Esophagus muscularis mucosa (tissue), 4 donors: ENCODE measurements around the gene BET1. TPM values are rescaled to one million over a fixed set of nuclear protein-coding genes. Genes with fewer than 3 reads are reported as not detected.

Source experiments
- DNase-seq: peaks from one replicate; pipeline ENCODE4 v3.0.0-alpha.2; 2017; ENCODE audit errors: extremely low spot score
- H3K27ac ChIP-seq, 4 donors: fragments of 200-600 bp; sonication (generic); replicated peaks in 1 of 4; 1 replicate in 3 of 4; 2 replicates in 1 of 4; pipeline ENCODE4 v1.5.1; 2016 to 2019; ENCODE audit warnings: mild to moderate bottlenecking in 1 of 4
- H3K27me3 ChIP-seq, 4 donors: fragments of 200-600 bp; sonication (generic); one replicate each; pipeline versions ENCODE4 v1.5.1 to v1.6.0; 2016 to 2019
- H3K36me3 ChIP-seq, 4 donors: fragments of 200-600 bp; sonication (generic); one replicate each; pipeline ENCODE4 v1.5.1; 2016 to 2019
- H3K4me1 ChIP-seq, 4 donors: fragments of 200-600 bp; sonication (generic); one replicate each; pipeline ENCODE4 v1.5.1; 2016 to 2019
- H3K4me3 ChIP-seq, 4 donors: fragments of 200-600 bp; sonication (generic); 1 replicate in 2 of 4; 2 replicates in 2 of 4; pipeline ENCODE4 v1.5.1; 2016 to 2019; ENCODE audit warnings: mild to moderate bottlenecking in 4 of 4, moderate library complexity in 1 of 4
- H3K9me3 ChIP-seq, 4 donors: fragments of 200-600 bp; sonication (generic); 1 replicate in 3 of 4; 2 replicates in 1 of 4; pipeline ENCODE4 v1.5.1; 2016 to 2019
- EP300 ChIP-seq: sonication (generic); formaldehyde crosslinking; IDR thresholded peaks from one replicate; pipeline ENCODE4 v1.6.1; 2017; ENCODE audit warnings: antibody characterized with exemption
- POLR2A ChIP-seq: fragments of 450-650 bp; IDR thresholded peaks from one replicate; pipeline ENCODE4 v1.6.1; 2017; ENCODE audit warnings: antibody characterized with exemption, moderate library complexity, mild to moderate bottlenecking, low read depth
- POLR2AphosphoS5 ChIP-seq, 2 donors: sonication (generic); formaldehyde crosslinking; IDR thresholded peaks; one replicate each; pipeline ENCODE4 v1.6.1; 2017; ENCODE audit warnings: antibody characterized with exemption in 2 of 2
- WGBS: methylation state at CpG from one replicate; pipeline ENCODE4 v1.1.5; 2018; 5-methylcytosine and 5-hydroxymethylcytosine counted together
- intact Hi-C: fragments of 100-400 bp; cut with DNase I; formaldehyde crosslinking; loops from one replicate; pipeline ENCODE4 v1.15.1; 2023
- total RNA-seq, 4 donors: library from RNA; depleted of rRNA; stranded (reverse); fragments of >200 nt; gene quantifications; one replicate each; pipeline versions ENCODE4 v1.1.0 to v1.2.1, GENCODE V29; 2016
- TF ChIP-seq, protein P1 (sequence below), 3 experiments: fragments of 200-600 bp in 2 of 3; fragments of 450-650 bp in 1 of 3; sonication (generic) in 2 of 3; IDR thresholded peaks; one replicate each; pipeline ENCODE4 v1.5.1; 2017 to 2019; ENCODE audit warnings: antibody characterized with exemption in 3 of 3, mild to moderate bottlenecking in 2 of 3, moderate library complexity in 1 of 3

The BET1 gene
- total RNA-seq, 4 donors from 2014 or later, result 10.5 to 15.8 (median 12.6) TPM

DNA sequence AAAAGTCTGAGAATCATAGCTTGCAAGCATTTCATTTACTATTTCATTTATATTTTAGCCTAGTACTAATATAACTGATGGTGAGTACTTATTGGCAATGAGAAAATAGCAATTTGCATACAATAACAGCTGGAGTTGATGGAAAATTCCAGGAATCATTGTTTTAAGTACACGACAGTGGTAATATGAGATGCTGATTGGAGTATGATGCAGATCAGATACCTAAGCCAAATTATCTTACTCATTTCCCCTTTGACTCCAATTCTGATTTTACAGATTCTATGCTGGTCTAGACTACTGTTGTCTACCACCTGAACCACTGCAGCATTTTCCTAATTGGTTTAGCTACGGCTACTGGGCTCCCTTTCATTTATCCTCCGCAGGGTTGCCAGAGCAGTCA lies 45.9 kb downstream of the BET1 start:
- TF ChIP-seq POLR2A, result no peak
- TF ChIP-seq EP300, result no peak
- no peak for TF ChIP-seq POLR2AphosphoS5 (IDR thresholded peaks at IDR 0.05)
- TF ChIP-seq, protein P1, sequence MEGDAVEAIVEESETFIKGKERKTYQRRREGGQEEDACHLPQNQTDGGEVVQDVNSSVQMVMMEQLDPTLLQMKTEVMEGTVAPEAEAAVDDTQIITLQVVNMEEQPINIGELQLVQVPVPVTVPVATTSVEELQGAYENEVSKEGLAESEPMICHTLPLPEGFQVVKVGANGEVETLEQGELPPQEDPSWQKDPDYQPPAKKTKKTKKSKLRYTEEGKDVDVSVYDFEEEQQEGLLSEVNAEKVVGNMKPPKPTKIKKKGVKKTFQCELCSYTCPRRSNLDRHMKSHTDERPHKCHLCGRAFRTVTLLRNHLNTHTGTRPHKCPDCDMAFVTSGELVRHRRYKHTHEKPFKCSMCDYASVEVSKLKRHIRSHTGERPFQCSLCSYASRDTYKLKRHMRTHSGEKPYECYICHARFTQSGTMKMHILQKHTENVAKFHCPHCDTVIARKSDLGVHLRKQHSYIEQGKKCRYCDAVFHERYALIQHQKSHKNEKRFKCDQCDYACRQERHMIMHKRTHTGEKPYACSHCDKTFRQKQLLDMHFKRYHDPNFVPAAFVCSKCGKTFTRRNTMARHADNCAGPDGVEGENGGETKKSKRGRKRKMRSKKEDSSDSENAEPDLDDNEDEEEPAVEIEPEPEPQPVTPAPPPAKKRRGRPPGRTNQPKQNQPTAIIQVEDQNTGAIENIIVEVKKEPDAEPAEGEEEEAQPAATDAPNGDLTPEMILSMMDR (IDR thresholded peaks at IDR 0.05), result no peak
- WGBS, result 79% methylated on average over 3 of the region's 3 CpGs
- DNase-seq, result no peak

GRCh38 chr7:93957767-93958166 lies 46.4 kb downstream of the BET1 start:
- 86% methylated on average over 1 of the region's 1 CpG for WGBS
- H3K27ac ChIP-seq, result no peak overlapping the region
- no peaks in the 10 kb centered on the region for H3K4me1 ChIP-seq
- intact Hi-C loops, result no loop called here
- TF ChIP-seq, protein P1 (IDR thresholded peaks at IDR 0.05), result no peak
- no peak for TF ChIP-seq POLR2A
- no peak for TF ChIP-seq EP300
- TF ChIP-seq POLR2AphosphoS5 (IDR thresholded peaks at IDR 0.05), result no peak
- no peaks in the 10 kb centered on the region for H3K9me3 ChIP-seq
- H3K4me3 ChIP-seq, result no peak overlapping the region
- H3K27me3 ChIP-seq, result no peaks in the 10 kb centered on the region
- no peaks in the 10 kb centered on the region for H3K36me3 ChIP-seq
- no peak for DNase-seq

More for the DNA sequence above, 45.9 kb downstream of the BET1 start:
- no peaks in the 10 kb centered on the region for H3K9me3 ChIP-seq
- no peaks in the 10 kb centered on the region for H3K36me3 ChIP-seq
- no peaks in the 10 kb centered on the region for H3K4me1 ChIP-seq
- no peaks in the 10 kb centered on the region for H3K27me3 ChIP-seq
- no peak overlapping the region for H3K27ac ChIP-seq
- no peak overlapping the region for H3K4me3 ChIP-seq
- intact Hi-C loops, result no loop called here

DNA sequence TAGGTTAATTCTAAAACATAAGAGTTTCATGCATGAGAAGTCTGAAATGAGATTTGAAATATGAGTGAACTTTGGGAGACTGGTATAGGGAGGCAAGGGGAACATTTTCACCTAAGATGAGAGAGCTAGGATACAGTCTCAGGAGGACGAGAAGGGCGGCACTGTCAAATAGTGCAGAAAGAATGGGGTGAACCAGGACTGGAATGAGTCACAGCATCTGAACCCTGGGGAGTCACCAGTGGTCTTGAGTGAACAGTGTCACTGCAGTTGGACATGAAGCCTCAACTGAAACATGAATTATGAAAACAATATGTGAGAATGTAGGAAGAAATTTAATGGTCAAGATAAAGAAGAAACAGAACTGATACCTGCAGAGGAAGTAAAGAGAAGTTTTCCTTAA lies 48.9 kb downstream of the BET1 start:
- TF ChIP-seq POLR2AphosphoS5 (IDR thresholded peaks at IDR 0.05), result no peak
- TF ChIP-seq POLR2A, result no peak
- TF ChIP-seq, protein P1 (IDR thresholded peaks at IDR 0.05), result no peak
- no peak for TF ChIP-seq EP300
- Histone ChIP-seq H3K36me3 (no peaks in the 10 kb centered on the region), H3K9me3 (no peaks in the 10 kb centered on the region), H3K27ac (no peak overlapping the region), H3K4me3 (no peak overlapping the region), H3K27me3 (no peaks in the 10 kb centered on the region), H3K4me1 (no peaks in the 10 kb centered on the region)
- 88% methylated on average over 2 of the region's 2 CpGs for WGBS
- no peak for DNase-seq
- intact Hi-C loops, result no loop called here

- TF ChIP-seq, protein P1 (IDR thresholded peaks at IDR 0.05), result no peak
- TF ChIP-seq EP300, result no peak
- TF ChIP-seq POLR2A, result no peak
- no peak for TF ChIP-seq POLR2AphosphoS5 (IDR thresholded peaks at IDR 0.05)
- no peak for DNase-seq
- intact Hi-C loops, result no loop called here
- WGBS, result 75% methylated on average over 1 of the region's 1 CpG
- no peaks in the 10 kb centered on the region for H3K36me3 ChIP-seq
- H3K27me3 ChIP-seq, result no peaks in the 10 kb centered on the region
- H3K4me1 ChIP-seq, result peaks cover 0 to 12% (median 0%) of the 10 kb centered on the region in 4 donors
- H3K4me3 ChIP-seq, result no peak overlapping the region
- no peak overlapping the region for H3K27ac ChIP-seq
- H3K9me3 ChIP-seq, result no peaks in the 10 kb centered on the region
These were observed 54.7 kb downstream of the BET1 start for GRCh38 chr7:93949423-93949822.

DNA sequence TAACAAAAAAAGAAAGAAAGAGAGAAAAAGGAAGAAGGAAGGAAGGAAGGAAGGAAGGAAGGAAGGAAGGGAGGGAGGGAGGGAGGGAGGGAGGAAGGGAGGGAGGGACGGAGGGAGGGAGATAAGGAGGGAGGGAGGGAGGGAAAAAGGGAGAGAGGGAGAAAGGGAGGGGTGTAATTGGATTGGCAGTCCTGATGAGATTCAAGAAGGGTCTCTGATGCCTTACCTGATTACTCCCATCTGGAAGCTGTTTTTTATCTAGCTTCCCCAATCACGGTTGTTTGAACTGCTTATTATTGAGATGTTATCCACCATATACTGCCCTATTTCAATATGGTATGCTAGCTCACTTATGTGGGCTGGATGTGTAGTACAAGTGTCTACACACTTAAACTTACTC lies 55.3 kb downstream of the BET1 start:
- 63% methylated on average over 2 of the region's 2 CpGs for WGBS
- intact Hi-C loops, result no loop called here
- TF ChIP-seq POLR2AphosphoS5 (IDR thresholded peaks at IDR 0.05), result no peak

More for the DNA sequence above, 55.3 kb downstream of the BET1 start:
- peaks cover 0 to 17% (median 0%) of the 10 kb centered on the region in 4 donors for H3K4me1 ChIP-seq
- no peak overlapping the region for H3K4me3 ChIP-seq
- H3K27me3 ChIP-seq, result no peaks in the 10 kb centered on the region
- no peaks in the 10 kb centered on the region for H3K9me3 ChIP-seq
- no peak overlapping the region for H3K27ac ChIP-seq
- DNase-seq, result no peak
- H3K36me3 ChIP-seq, result no peaks in the 10 kb centered on the region
